Activated CD8-positive, alpha-beta T cell treated with anti-CD3 and anti-CD28 coated beads for 36 hours (primary cell): Measurements from ENCODE around the gene ABCD1. TPM values are rescaled to one million over a fixed set of nuclear protein-coding genes. Genes with fewer than 3 reads are reported as not detected.

Experiments
- ATAC-seq: fragments of 200-7000 bp; cut with Tn5 transposase; one replicate; pipeline ENCODE4 v1.10.0; 2021; ENCODE audit warnings: mild to moderate bottlenecking, moderate library complexity
- CTCF ChIA-PET: fragments of 350-600 bp; sonication (Branson Sonifier 250); formaldehyde crosslinking; loops from one replicate; lab custom pipeline; 2021; ENCODE audit warnings: antibody characterized with exemption; lab: Charles Lee
- POLR2A ChIA-PET: fragments of 350-600 bp; sonication (Branson Sonifier 250); formaldehyde crosslinking; loops from one replicate; lab custom pipeline; 2021; ENCODE audit warnings: antibody characterized with exemption; lab: Charles Lee
- DNase-seq: peaks from one replicate; pipeline ENCODE4 v3.0.0-alpha.2; 2020
- H3K27ac Mint-ChIP-seq: one replicate; pipeline ENCODE4 v1.8.0; 2021; ENCODE audit warnings: mild to moderate bottlenecking, mixed read lengths
- H3K27me3 Mint-ChIP-seq: one replicate; pipeline ENCODE4 v1.8.0; 2021; ENCODE audit warnings: mixed read lengths
- H3K36me3 Mint-ChIP-seq: one replicate; pipeline ENCODE4 v1.8.0; 2021; ENCODE audit warnings: low read depth, mixed read lengths
- H3K4me1 Mint-ChIP-seq: one replicate; pipeline ENCODE4 v1.8.0; 2021; ENCODE audit warnings: low read depth, mixed read lengths
- H3K4me3 Mint-ChIP-seq: one replicate; pipeline ENCODE4 v1.8.0; 2021; ENCODE audit warnings: mild to moderate bottlenecking, moderate library complexity, mixed read lengths
- H3K9me3 Mint-ChIP-seq: one replicate; pipeline ENCODE4 v1.8.0; 2021; ENCODE audit warnings: mixed read lengths
- CTCF ChIP-seq: fragments of 200-600 bp; IDR thresholded peaks from one replicate; pipeline ENCODE4 v1.8.0; 2022; ENCODE audit warnings: antibody characterized with exemption, mild to moderate bottlenecking
- intact Hi-C: fragments of 100-400 bp; cut with micrococcal nuclease; formaldehyde crosslinking; loops from one replicate; pipeline ENCODE4 v1.10.0; 2022
- total RNA-seq, 2 experiments: library from RNA; stranded (reverse); gene quantifications; one replicate each; pipeline ENCODE4 v1.2.3, GENCODE V29; 2021

ABCD1 gene
- total RNA-seq, 2 experiments from 2014 or later, result 3.9 to 4.4 TPM

GRCh38 chrX:153775293-153776119, 50.9 kb downstream of the ABCD1 start:
- no peak for TF ChIP-seq CTCF
- no peaks in the 10 kb centered on the region for H3K4me1 Mint-ChIP-seq
- DNase-seq, result no peak
- ATAC-seq, result no peak
- H3K27me3 Mint-ChIP-seq, result peaks cover 5% of the 10 kb centered on the region
- H3K4me3 Mint-ChIP-seq, result no peak overlapping the region
- ChIA-PET POLR2A (no interaction called here), CTCF (no interaction called here)
- H3K27ac Mint-ChIP-seq, result no peak overlapping the region
- intact Hi-C loops, result no loop called here
- H3K36me3 Mint-ChIP-seq, result no peaks in the 10 kb centered on the region
- H3K9me3 Mint-ChIP-seq, result no peaks in the 10 kb centered on the region

DNA sequence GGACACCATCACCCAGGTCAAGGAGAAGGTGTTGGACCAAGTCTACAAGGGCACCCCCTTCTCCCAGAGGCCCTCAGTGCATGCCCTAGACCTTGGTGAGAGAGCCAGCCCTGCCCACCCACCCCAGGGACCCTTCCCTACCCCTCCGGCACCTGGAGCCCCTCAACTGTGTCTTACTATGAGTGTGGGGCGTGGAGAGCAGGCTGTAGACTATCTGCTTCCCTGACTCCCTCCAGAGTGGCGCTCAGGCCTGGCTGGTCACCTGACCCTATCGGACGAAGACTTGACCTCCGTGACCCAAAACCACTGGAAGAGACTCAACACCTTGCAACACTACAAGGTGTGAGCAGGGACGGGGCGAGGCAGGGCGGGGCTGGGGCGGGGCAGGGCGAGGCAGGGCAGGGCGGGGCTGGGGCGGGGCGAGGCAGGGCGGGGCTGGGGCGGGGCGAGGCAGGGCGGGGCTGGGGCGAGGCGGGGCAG, 51.5 kb downstream of the ABCD1 start:
- Mint-ChIP-seq H3K27ac (no peak overlapping the region), H3K36me3 (no peaks in the 10 kb centered on the region), H3K4me3 (no peak overlapping the region), H3K4me1 (no peaks in the 10 kb centered on the region), H3K9me3 (no peaks in the 10 kb centered on the region), H3K27me3 (peaks cover 5% of the 10 kb centered on the region)
- no peak for TF ChIP-seq CTCF
- intact Hi-C loops, result no loop called here
- no peak for ATAC-seq
- DNase-seq, result no peak
- CTCF ChIA-PET, result no interaction called here
- POLR2A ChIA-PET, result no interaction called here

GRCh38 chrX:153776611-153777045, 52.0 kb downstream of the ABCD1 start:
- ATAC-seq (peak; percentile 41), DNase-seq (no peak)
- no peak overlapping the region for H3K4me3 Mint-ChIP-seq
- no peak for TF ChIP-seq CTCF
- H3K27ac Mint-ChIP-seq, result no peak overlapping the region
- peaks cover 5% of the 10 kb centered on the region for H3K27me3 Mint-ChIP-seq
- no peaks in the 10 kb centered on the region for H3K36me3 Mint-ChIP-seq
- ChIA-PET POLR2A (no interaction called here), CTCF (no interaction called here)
- H3K9me3 Mint-ChIP-seq, result no peaks in the 10 kb centered on the region
- intact Hi-C loops, result no loop called here
- no peaks in the 10 kb centered on the region for H3K4me1 Mint-ChIP-seq

DNA sequence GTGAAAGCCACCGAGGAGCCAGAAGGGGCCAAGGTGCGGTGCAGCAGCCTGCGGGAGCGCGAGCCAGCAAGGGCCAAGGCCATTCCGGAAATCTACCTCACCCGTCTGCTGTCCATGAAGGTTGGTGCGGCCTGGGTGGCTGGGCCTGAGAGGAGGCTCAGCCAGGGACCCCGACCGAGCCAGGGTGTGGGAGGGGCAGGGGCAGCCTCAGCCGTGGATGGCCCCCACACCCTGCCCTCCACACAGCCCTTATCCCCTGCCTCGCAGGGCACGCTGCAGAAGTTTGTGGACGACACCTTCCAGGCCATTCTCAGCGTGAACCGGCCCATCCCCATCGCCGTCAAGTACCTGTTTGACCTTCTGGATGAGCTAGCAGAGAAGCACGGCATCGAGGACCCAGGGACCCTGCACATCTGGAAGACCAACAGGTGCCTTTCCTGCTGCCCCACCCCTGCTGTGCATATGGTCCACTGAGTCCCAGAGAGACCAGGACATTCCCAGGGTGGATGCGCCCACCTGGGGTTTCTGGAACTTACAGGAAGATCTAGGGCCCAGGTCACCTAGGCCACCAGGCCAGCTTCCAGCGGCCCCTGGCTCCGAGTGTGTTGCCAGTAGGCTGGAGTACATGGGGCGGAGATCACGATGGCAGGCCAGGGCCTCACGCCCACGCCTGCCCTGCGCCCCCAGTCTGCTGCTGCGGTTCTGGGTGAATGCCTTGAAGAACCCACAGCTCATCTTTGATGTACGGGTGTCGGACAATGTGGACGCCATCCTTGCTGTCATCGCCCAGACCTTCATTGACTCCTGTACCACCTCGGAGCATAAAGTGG, 52.8 kb downstream of the ABCD1 start:
- Mint-ChIP-seq H3K27me3 (peaks cover 5% of the 10 kb centered on the region), H3K36me3 (no peaks in the 10 kb centered on the region), H3K27ac (no peak overlapping the region), H3K9me3 (no peaks in the 10 kb centered on the region), H3K4me3 (no peak overlapping the region), H3K4me1 (no peaks in the 10 kb centered on the region)
- intact Hi-C loops, result no loop called here
- CTCF ChIA-PET, result interaction anchor here (0.9 kb wide), 1 partner anchor 13 kb away, joined by 4 read pairs; the partner anchor contains the start of gene PLXNB3
- TF ChIP-seq CTCF, result no peak
- POLR2A ChIA-PET, result interaction anchor here (1.2 to 1.3 kb wide), 2 partner anchors 9 to 17 kb away, joined by 4 read pairs; partner anchors contain the start of genes IDH3G and SSR4
- DNase-seq, result no peak
- ATAC-seq, result no peak
